Tongue (tissue), 2 donors: Measurements from ENCODE around the gene MCC. TPM values are rescaled to one million over a fixed set of nuclear protein-coding genes. Genes with fewer than 3 reads are reported as not detected.

Source experiments
- DNase-seq: peaks from one replicate; pipeline ENCODE4 v3.0.0-alpha.2; 2015
- total RNA-seq: library from RNA; depleted of rRNA; stranded (reverse); fragments of >200 nt; gene quantifications from one replicate; pipeline ENCODE4 v1.2.3, GENCODE V29; 2014

Gene MCC
- total RNA-seq, 1 donor from 2014 or later = 51.2 TPM

DNA sequence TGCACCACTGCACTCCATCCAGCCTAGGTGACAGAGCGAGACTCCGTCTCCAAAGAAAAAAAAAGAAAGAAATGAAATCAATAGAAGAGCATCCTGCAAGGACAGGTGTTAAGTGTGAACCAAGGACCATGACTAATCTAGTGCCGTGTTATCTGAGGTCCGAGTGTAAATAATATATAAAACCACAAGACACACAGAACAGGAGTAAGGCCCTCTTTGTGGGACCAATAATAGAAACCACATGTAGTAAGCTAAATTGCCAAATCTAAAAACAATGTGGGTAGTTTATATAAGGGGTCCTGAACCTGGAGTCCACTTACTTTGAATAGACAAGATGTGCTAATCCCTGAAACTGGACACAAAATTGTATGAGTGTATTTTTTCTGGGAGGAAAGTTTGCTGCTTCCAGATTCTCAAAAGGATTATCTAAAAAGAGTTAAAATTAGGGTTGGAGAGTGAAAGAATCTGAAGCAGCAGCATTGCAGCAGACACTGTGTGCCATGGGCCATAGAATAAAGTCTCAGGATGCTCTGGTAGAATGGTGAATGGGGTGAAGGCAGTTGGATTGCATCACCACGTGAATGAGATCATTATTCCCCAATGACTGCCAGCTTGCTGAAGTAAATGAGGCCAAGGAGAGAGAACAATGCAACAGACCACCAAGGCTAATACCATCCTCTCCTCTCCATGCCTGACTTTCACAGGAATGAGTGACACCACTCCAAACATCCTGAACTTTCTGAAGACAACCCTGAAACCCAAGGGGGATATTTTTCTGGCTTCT, 288.9 kb downstream of the MCC start:
- no peak for DNase-seq

GRCh38 chr5:113197456-113198200, 290.6 kb downstream of the MCC start:
- DNase-seq = no peak

DNA sequence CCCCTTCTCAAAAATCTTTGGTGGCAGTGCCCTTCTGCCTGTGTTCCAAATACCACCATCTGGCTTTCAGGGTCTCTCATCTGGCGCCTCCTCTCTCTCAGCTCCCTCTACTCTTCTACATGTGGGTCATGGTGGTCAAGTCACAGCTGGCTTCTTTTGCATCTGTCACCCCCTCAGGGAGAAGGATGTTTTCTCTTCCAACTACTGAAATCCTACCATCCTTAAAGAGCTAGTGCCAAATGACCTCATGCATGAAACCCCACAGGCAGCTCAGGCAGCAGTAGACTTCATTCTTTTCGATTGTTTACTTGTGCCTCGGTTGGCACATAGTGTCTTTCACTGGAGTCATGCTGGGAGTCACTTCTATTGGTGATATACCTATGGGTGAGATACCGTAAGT, 292.5 kb downstream of the MCC start:
- peak; percentile 71 for DNase-seq

DNA sequence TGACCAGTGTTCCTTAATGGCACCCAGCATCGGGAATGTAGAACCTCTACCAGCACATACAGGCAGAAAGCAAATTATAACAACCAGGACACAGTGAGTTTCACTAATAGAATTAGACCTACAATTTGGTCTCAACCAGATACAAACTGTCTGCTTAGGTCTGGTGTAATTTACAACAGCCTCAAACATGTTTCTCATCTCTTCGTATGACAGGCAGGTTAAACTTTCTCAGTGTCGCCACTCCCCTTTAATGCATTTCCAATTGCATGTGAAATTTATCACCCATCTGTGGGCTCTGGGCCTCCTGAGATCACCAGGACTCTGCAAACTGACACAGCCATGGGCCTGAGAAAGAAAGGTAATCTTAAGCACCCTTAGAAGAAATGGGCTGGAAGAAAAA, 293.0 kb downstream of the MCC start:
- no peak for DNase-seq

DNA sequence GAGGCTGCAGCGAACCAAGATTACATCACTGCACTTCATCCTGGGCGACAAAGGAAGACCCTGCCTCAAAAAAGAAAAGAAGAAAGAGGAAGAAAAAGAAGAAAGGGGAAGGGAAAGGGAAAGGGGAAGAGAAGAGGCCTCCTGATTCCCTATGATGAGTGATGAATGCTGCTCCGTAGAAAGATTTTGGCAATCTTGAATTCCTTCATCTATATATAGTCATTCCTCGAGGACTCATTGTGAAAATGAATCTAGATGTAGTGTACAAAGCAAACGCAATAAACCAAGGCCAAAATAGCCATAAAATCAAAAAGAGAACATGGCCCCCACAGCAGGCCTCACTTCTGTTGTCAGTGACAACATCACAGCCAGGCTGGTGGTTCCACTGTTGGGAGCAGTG, 293.7 kb downstream of the MCC start:
- no peak for DNase-seq

DNA sequence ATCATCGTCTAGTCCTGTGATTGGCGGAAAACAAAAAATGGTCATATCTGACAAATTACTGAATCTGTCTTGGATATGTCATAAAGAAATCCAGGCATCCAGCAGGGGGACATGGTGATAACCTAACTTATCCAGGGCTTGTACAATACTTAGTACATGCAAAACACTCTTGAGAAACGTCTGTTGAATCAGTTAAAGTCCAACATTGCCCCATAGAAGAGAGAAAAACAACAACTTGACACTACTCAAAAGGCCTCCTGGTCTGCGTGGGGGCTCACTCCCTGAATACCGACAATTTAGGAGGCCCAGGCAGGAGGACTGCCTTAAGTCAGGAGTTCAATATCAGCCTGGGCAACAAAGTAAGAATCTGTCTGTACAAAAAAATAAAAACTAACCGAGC, 294.1 kb downstream of the MCC start:
- DNase-seq = no peak

DNA sequence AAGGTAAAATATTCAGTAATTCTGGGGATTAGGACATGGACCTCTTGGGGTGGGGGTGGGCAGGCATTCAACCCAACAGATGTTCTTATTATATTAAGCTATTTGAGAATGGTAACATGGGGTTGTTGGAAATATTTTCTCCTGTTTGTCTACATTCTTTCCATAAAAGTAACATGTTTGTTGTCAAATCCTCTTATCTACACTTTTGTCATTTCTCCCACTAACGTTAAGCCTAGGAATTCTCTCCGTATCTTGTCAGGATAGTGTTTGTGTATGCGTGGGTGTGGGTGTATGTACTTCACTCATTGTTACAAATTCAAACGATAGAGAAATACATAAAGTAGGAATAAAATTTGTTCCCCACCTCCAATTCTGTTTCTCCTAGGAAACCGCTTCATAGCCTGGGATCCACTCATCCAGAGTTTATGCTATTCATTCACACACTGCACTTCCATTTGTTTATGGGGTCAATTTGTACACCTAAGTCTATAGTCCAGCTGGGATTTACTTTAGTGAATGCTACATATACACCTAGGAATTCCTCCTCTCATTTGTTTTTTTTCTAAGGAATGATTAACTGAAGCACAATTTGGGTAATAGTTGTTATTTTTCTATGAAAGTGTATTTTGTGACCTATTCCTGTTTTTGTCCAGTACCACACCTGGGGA, 294.8 kb downstream of the MCC start:
- DNase-seq = no peak

DNA sequence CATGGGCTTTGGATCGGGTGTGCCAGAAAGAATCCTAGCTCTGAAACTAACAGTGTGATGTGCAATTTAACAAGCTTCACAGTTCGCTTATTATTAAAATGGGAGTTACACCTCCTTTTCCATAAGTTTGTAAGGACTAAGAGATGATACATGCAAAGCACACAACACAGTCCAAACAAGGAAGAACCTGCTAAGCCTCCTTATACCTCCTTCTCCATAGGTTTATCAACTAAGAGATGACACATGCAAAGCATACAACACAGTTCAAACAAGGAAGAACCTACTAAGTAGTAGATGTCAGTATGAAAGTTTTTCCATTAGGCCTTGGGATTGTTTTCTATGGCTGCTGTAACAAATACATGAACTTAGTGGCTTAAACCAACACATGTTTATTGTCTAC, 295.7 kb downstream of the MCC start:
- DNase-seq = no peak

GRCh38 chr5:113190347-113190746, 297.9 kb downstream of the MCC start:
- no peak for DNase-seq

DNA sequence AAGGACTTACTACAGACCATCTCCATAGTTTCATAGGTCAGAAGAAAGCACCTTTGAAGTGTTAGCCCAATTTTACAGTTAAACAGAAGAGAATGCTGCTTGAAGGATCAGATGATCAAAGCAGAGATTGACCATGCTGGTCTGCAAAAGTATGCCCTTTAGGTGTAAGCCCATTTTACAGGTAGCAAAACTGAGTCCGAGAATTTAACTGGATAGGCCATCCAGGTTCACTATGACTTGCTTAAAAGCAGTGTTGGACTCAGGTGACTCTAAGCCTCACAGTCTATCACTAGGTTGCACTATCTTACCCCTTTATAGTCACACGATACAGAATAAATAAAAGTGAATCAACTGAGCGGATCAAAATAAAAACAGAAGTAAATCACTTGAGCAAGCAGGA, 299.0 kb downstream of the MCC start:
- no peak for DNase-seq

DNA sequence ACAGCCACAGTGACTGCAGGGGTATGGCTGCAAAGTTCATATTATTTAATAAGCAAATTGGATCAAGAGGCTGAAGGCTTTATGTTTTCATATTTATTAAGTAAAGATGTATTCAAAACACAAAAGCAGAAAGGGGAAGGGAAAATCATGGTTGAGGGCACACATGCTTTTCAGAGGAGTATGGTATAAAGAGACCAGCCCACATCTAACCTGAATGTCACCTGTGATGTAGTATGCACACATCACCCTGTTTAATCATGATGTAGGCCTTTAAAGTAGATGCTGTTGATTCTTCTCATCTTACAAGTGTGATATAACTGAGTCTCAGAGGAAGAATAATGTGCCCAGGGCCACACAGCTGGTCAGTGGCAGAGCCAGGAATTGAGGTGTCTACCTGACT, 299.8 kb downstream of the MCC start:
- no peak for DNase-seq

GRCh38 chr5:113187906-113188305, 300.3 kb downstream of the MCC start:
- no peak for DNase-seq

GRCh38 chr5:113186061-113186460, 302.2 kb downstream of the MCC start:
- no peak for DNase-seq

DNA sequence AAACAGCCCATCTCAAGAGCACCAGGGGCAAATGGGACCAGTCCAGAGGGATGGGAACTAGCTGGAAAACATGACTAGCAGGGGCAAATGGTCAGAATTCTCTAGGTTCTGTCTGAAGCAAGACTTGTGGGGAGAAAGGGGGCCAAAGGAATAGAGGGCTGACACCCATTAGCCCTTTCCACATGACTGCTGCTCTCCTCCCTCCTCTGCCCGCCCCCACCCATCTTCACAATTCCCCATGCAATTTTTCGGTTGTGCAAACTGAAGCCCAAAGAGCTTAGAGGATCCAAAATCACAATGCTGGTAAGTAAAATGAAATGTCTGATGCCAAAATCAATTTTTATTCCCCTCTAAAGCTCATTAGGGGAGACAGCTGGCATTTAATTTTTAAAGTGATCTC, 304.6 kb downstream of the MCC start:
- no peak for DNase-seq

DNA sequence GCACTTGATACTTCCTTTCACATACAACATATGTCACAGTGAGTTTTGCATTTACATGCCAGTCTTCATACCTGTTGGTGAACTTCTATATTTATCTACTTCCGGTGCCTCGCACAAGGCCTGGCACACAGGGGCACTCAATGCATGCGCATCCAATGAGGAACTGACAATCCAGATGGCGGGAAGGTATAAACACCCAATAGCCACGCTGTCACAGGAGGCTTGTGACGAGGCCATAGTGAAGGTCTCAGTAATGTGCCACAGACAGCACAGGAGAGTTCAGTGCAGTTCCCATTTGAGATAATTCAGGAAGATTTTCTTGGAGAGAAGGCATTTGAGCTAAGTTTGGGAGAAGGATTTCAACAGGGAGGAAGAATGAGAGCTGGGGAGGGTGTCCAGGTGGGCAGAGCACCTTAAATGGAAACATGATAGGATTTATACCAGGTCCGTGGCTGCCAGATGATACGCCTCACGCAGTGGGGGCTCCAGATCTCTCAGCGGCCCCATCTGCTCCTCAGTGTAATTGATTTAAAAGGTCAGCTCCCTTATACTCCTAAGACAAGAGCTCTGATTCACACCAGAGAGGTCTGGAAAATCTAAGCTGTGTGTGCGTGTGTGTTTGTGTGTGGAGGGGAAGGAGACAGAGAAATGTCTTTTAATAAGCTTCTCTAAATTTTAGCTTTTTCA, 305.5 kb downstream of the MCC start:
- no peak for DNase-seq

DNA sequence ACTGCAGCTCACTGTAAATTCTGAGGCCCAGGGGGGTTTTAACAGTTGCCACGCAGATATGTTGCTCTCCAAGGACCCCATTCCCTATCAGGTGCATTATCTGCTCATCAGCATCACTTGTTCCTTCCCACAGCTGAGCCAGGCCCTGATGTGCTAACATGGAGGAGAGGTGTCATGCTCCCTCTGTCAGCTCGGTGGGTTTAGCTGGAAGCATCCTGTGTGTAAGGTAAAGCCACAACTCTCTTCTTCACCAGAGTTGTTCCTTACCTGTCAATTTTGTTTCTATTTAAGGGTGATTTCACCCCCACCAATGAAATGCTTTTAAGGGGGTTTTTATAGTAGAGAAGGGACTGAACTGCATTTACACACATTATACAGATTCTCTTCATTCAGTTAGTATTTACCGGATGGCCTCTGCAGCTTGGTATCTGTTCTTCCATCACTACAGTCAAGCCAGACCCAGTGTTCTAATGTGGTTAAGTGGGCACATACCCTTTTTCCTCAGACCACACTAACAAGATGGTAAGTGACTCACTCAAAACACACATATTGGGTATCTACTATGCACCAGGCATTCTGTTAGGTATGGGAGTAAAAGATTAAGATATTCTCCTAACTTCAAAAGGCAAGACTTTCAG, 306.3 kb downstream of the MCC start:
- DNase-seq = no peak

DNA sequence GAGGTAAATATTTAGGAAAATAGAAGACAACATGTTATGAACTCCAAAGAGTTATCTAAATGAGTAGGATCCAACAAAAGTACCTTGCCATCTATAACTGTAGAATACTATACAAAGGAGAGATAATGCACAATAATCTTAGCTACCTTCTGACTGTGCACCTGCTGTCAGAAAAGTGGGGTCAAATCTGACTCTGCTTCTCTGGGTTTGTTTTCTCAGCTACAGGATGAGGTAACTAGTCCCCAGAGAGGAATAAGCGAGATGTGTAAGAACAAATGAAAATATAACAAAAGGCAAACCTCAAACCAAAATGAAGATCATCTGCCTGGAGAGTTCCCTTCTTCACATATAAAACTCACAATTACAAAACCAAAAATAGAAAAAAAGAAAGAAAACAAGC, 306.8 kb downstream of the MCC start:
- no peak for DNase-seq

GRCh38 chr5:113179156-113179555, 309.1 kb downstream of the MCC start:
- DNase-seq = peak; percentile 75

GRCh38 chr5:113178073-113178779, 310.0 kb downstream of the MCC start:
- DNase-seq = no peak

- DNase-seq = no peak
Observed at GRCh38 chr5:113177225-113177624, 311.0 kb downstream of the MCC start.

DNA sequence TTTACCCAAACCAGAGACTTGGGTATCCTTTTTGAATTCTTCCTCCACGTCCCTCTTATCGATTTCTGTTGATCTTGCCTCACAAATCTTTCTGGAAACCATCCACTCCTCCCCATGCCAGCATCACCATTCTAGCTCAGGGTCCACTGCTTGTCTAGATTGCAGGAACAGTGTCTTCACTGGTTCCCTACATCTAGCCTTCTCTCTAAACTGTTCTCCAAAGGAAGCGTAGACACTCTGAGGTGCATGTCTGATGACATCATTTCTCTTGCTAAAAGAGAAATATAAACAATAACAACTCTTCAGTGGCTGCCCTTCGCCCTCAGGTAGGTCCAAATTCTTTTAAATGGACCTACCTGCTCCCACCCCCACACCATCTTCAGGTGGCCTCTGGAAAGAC, 311.5 kb downstream of the MCC start:
- DNase-seq = no peak

GRCh38 chr5:113176196-113176595, 312.1 kb downstream of the MCC start:
- DNase-seq = peak; percentile 49
